Natural killer cell (primary cell): ENCODE results near the gene TGM6. TPM values are rescaled to one million over a fixed set of nuclear protein-coding genes. Genes with fewer than 3 reads are reported as not detected.

Experiments
- ATAC-seq, 3 donors: fragments of 150-1000 bp in 2 of 3; fragments of 200-7000 bp in 1 of 3; cut with Tn5 transposase; 1 replicate in 1 of 3; 2 replicates in 2 of 3; pipeline ENCODE4 v1.10.0; 2021; ENCODE audit warnings: mild to moderate bottlenecking in 2 of 3, moderate library complexity in 2 of 3
- DNase-seq, 2 donors: peaks; one replicate each; pipeline versions ENCODE4 v3.0.0 to v3.0.0-alpha.2; 2013 to 2021; ENCODE audit warnings: mixed read lengths in 1 of 2
- H3K27ac ChIP-seq: one replicate; pipeline ENCODE4 v1.5.1; 2013; ENCODE audit warnings: mild to moderate bottlenecking, low read length
- H3K27me3 ChIP-seq: one replicate; pipeline ENCODE4 v1.6.1; 2013; ENCODE audit warnings: low read length; ENCODE audit not compliant: control insufficient read depth, insufficient read depth
- H3K36me3 ChIP-seq: one replicate; pipeline ENCODE4 v1.6.1; 2013; ENCODE audit warnings: low read length; ENCODE audit not compliant: control insufficient read depth, insufficient read depth
- H3K4me1 ChIP-seq: one replicate; pipeline ENCODE4 v1.6.1; 2013; ENCODE audit warnings: low read length; ENCODE audit not compliant: control insufficient read depth, insufficient read depth
- H3K4me3 ChIP-seq: one replicate; pipeline ENCODE4 v1.5.1; 2013; ENCODE audit warnings: low read length
- H3K9me3 ChIP-seq: one replicate; pipeline ENCODE4 v1.6.1; 2013; ENCODE audit warnings: low read length; ENCODE audit not compliant: control insufficient read depth, insufficient read depth
- H3K27ac Mint-ChIP-seq, 2 donors: one replicate each; pipeline ENCODE4 v1.8.0; 2022; ENCODE audit warnings: mild to moderate bottlenecking in 2 of 2, mixed read lengths in 2 of 2, moderate library complexity in 1 of 2
- H3K27me3 Mint-ChIP-seq, 2 donors: one replicate each; pipeline ENCODE4 v1.8.0; 2022; ENCODE audit warnings: low read depth in 2 of 2, mixed read lengths in 2 of 2
- H3K36me3 Mint-ChIP-seq: one replicate; pipeline ENCODE4 v1.8.0; 2022; ENCODE audit warnings: mixed read lengths
- H3K4me1 Mint-ChIP-seq, 2 donors: one replicate each; pipeline ENCODE4 v1.8.0; 2022; ENCODE audit warnings: mixed read lengths in 2 of 2
- H3K4me3 Mint-ChIP-seq: one replicate; pipeline ENCODE4 v1.8.0; 2022; ENCODE audit warnings: mild to moderate bottlenecking, moderate library complexity, mixed read lengths
- H3K9me3 Mint-ChIP-seq, 2 donors: one replicate each; pipeline ENCODE4 v1.8.0; 2022; ENCODE audit warnings: mixed read lengths in 2 of 2
- WGBS: methylation state at CpG from one replicate; pipeline ENCODE4 v1.1.7; 2013; ENCODE audit warnings: missing lambda C conversion rate; ENCODE audit not compliant: insufficient coverage; 5-methylcytosine and 5-hydroxymethylcytosine counted together
- intact Hi-C: fragments of 100-400 bp; cut with micrococcal nuclease; formaldehyde crosslinking; loops from one replicate; pipeline ENCODE4 v1.14.2; 2022
- total RNA-seq, 4 donors: library from RNA; stranded (reverse); fragments of 120-200 nt in 1 of 4; gene quantifications; one replicate each; pipeline versions ENCODE4 v1.2.3 to v1.2.4, GENCODE V29; 2013 to 2022
- TF ChIP-seq, protein P1 (sequence below): fragments of 200-600 bp; IDR thresholded peaks from one replicate; pipeline ENCODE4 v1.8.0; 2022; ENCODE audit warnings: antibody characterized with exemption

Gene TGM6
- total RNA-seq, 3 donors from 2014 or later (not counting 1 experiment from before 2014, with no cell fraction given): not detected

DNA sequence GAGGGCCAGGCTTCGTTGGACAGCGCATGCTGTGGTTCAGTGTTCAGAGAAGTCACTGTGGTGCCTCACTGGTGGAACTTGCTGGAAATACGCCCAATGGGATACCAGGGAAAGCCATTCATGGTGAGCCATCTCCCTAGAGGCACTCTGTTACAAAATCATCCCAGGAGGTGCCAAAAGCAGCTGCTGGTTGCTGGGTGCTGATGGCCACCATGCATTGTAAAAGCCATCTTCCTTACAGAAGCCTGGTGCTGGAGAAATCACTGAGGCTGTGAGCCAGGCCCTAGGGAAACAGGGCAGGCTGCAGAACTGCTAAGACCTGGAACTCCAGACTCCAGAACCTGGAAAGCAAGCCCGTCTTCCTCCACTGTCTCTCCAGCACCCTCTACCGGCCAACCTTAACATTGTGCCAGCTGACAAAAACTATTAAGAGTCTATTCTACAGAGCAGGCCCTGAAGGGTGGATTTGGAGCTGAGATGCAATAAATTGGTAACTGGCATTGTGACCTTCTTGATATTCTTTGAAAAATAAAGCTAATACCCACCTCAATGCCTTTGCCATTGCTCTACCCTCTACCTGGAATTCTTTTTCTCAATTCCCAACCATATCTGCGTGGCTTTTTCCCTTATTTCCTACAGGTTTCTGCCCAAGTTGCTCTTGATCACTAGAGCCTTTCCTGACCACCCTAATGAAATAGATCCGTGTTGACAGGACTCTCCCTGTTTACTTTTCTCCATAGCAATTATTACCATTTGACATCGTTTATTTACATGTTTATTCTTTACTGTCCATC lies 71.4 kb downstream of the TGM6 start:
- H3K27me3 ChIP-seq: no peaks in the 10 kb centered on the region

DNA sequence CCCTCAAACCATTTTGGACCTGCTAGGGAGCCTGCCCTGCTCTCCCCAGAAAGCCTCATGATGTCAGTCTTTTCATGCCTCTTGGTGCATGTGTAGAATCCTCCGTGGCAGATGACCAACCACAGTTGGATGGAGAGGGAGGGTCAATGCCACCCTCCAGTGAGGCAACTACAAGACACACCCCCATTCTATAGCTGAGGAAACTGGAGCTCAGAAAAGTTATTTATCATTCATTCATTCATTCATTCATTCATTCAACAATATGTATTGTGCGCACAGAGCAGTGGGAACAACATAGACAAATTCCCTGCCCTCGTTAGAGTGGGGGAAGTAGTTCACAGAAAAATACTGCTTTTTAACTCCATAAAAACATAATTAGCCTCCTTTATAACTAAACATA lies 73.1 kb downstream of the TGM6 start:
- no peak for ATAC-seq
- H3K36me3 ChIP-seq: peaks cover 3% of the 10 kb centered on the region
- H3K27me3 Mint-ChIP-seq: no peaks in the 10 kb centered on the region
- TF ChIP-seq, protein P1, sequence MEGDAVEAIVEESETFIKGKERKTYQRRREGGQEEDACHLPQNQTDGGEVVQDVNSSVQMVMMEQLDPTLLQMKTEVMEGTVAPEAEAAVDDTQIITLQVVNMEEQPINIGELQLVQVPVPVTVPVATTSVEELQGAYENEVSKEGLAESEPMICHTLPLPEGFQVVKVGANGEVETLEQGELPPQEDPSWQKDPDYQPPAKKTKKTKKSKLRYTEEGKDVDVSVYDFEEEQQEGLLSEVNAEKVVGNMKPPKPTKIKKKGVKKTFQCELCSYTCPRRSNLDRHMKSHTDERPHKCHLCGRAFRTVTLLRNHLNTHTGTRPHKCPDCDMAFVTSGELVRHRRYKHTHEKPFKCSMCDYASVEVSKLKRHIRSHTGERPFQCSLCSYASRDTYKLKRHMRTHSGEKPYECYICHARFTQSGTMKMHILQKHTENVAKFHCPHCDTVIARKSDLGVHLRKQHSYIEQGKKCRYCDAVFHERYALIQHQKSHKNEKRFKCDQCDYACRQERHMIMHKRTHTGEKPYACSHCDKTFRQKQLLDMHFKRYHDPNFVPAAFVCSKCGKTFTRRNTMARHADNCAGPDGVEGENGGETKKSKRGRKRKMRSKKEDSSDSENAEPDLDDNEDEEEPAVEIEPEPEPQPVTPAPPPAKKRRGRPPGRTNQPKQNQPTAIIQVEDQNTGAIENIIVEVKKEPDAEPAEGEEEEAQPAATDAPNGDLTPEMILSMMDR: no peak
- H3K4me3 ChIP-seq: no peak overlapping the region
- no peaks in the 10 kb centered on the region for H3K4me1 ChIP-seq
- H3K4me3 Mint-ChIP-seq: no peak overlapping the region
- H3K27me3 ChIP-seq: no peaks in the 10 kb centered on the region
- H3K36me3 Mint-ChIP-seq: no peaks in the 10 kb centered on the region
- intact Hi-C loops: no loop called here
- no peak for DNase-seq
- 50% methylated on average over 1 of the region's 3 CpGs for WGBS
- H3K27ac Mint-ChIP-seq: no peak overlapping the region
- peaks cover 8 to 15% of the 10 kb centered on the region in 2 donors for H3K4me1 Mint-ChIP-seq
- no peaks in the 10 kb centered on the region for H3K9me3 Mint-ChIP-seq
- H3K27ac ChIP-seq: no peak overlapping the region
- no peaks in the 10 kb centered on the region for H3K9me3 ChIP-seq

More for the DNA sequence above, 71.4 kb downstream of the TGM6 start:
- Mint-ChIP-seq H3K27me3 (no peaks in the 10 kb centered on the region), H3K27ac (no peak overlapping the region), H3K4me1 (peaks cover 13 to 19% of the 10 kb centered on the region in 2 donors), H3K36me3 (no peaks in the 10 kb centered on the region), H3K9me3 (no peaks in the 10 kb centered on the region), H3K4me3 (no peak overlapping the region)
- no peaks in the 10 kb centered on the region for H3K9me3 ChIP-seq
- DNase-seq (peak; percentile 48 to 77), ATAC-seq (peak; percentile 70 to 79 (median 72))
- no peak overlapping the region for H3K4me3 ChIP-seq
- intact Hi-C loops: no loop called here
- H3K36me3 ChIP-seq: no peaks in the 10 kb centered on the region
- WGBS: 58% methylated on average over 8 of the region's 8 CpGs
- H3K4me1 ChIP-seq: no peaks in the 10 kb centered on the region
- TF ChIP-seq, protein P1: peak; percentile 76
- no peak overlapping the region for H3K27ac ChIP-seq

DNA sequence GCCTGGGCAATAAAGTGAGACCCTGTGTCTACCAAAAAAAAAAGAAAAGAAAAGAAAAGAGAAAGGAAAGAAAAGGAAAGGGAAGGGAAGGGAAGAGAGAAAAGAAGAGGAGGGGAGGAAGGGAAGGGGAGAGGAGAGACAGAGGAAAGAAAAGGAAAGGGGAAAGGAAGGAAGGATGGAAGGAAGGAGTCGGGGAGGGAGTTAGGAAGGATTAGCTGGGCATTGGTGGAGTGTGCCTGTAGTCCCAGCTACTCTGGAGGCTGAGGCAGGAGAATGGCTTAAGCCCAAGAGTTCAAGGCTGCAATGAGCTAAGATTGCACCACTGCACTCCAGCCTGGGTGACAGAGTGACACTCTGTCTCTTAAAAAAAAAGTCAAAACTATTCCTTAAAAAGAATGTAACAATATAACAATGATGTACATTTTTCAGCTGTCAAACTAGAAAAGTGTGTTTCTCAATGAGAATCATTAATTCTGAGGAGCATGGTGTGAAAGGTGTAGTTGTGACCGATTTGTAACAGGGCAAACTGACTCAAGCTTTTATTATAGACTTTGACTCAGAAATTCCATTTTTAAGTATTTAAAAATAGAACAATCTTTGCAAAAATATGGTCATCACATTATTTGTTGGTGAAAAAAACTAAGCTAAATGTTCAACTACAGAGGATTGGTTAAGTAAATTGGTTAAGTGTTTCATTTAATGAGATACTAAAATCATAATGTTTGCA lies 75.2 kb downstream of the TGM6 start:
- H3K27ac Mint-ChIP-seq: peak overlapping the region in 1 of 2 donors; percentile 6
- ATAC-seq: no peak
- Histone ChIP-seq H3K27me3 (no peaks in the 10 kb centered on the region), H3K27ac (no peak overlapping the region), H3K4me3 (no peak overlapping the region), H3K4me1 (no peaks in the 10 kb centered on the region), H3K9me3 (no peaks in the 10 kb centered on the region), H3K36me3 (peaks cover 24% of the 10 kb centered on the region)
- H3K27me3 Mint-ChIP-seq: no peaks in the 10 kb centered on the region
- no peaks in the 10 kb centered on the region for H3K4me1 Mint-ChIP-seq
- whole genome bisulfite sequencing: 89% methylated on average over 1 of the region's 2 CpGs
- peaks cover 15% of the 10 kb centered on the region for H3K36me3 Mint-ChIP-seq
- TF ChIP-seq, protein P1: no peak
- no peak for DNase-seq
- H3K9me3 Mint-ChIP-seq: no peaks in the 10 kb centered on the region
- no peak overlapping the region for H3K4me3 Mint-ChIP-seq
- intact Hi-C loops: no loop called here
